ENCODE data around the gene LRRIQ4.

LRRIQ4 gene

GRCh38 chr3:169772897-169773816, 39.5 kb upstream of the LRRIQ4 start, which contains the start of gene MYNN:
Gene MYNN, plus strand, starts transcription at chr3:169773396. Its CDS starts 900 bp downstream, at chr3:169774296.
- Histone ChIP-seq H3K79me2 (ENCODE audit: insufficient read depth, low read depth) (peaks cover 26% of the 10 kb centered on the region), H3K27ac (peak within 1 kb of the TSS; percentile 89), H3K4me3 (IDR thresholded peaks at IDR 0.05; ENCODE audit: insufficient read depth, low read depth, low read length) (peak within 1 kb of the TSS; percentile 94), H3K4me2 (peak within 1 kb of the TSS; percentile 59), H3K27me3 (ENCODE audit: insufficient read depth, low read depth) (no peaks in the 10 kb centered on the region), H3K4me1 (ENCODE audit: low read depth, poor library complexity, severe bottlenecking) (peaks cover 21% of the 10 kb centered on the region), H2AFZ (ENCODE audit: low read depth) (peak within 1 kb of the TSS; percentile 86), H4K20me1 (ENCODE audit: insufficient read depth) (no peaks in the 10 kb centered on the region), H3K9ac (peak within 1 kb of the TSS; percentile 97), H3K36me3 (ENCODE audit: insufficient read depth) (no peaks in the 10 kb centered on the region)
- TF ChIP-seq CTCF (conservative IDR thresholded peaks at IDR 0.05; ENCODE audit: low read depth, low read length) = peak; percentile 44; the same call in 1 of the 2 replicates

DNA sequence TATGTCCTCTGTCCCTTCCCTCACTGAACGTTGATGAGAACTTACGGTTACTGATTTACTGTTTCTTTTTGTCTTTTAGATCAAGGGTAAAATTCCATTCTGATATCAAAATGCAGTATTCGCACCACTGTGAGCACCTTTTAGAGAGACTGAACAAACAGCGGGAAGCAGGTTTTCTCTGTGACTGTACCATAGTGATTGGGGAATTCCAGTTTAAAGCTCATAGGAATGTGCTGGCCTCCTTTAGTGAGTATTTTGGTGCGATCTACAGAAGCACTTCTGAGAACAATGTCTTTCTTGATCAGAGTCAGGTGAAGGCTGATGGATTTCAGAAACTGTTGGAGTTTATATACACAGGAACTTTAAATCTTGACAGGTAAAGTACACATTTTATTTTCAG, 38.5 kb upstream of the LRRIQ4 start:
- H3K4me1 ChIP-seq (ENCODE audit: low read depth, poor library complexity, severe bottlenecking) = peaks cover 21% of the 10 kb centered on the region
- peak overlapping the region; percentile 59 for H3K4me2 ChIP-seq
- peak overlapping the region; percentile 89 for H3K27ac ChIP-seq
- no peaks in the 10 kb centered on the region for H4K20me1 ChIP-seq (ENCODE audit: insufficient read depth)
- no peak overlapping the region for H3K4me3 ChIP-seq (IDR thresholded peaks at IDR 0.05; ENCODE audit: insufficient read depth, low read depth, low read length)
- no peak overlapping the region for H2AFZ ChIP-seq (ENCODE audit: low read depth)
- H3K36me3 ChIP-seq (ENCODE audit: insufficient read depth) = 0 out of 2 replicates have a peak, but pooled peaks cover 5% of the 10 kb centered on the region
- H3K79me2 ChIP-seq (ENCODE audit: insufficient read depth, low read depth) = peaks cover 26% of the 10 kb centered on the region
- TF ChIP-seq CTCF (conservative IDR thresholded peaks at IDR 0.05; ENCODE audit: low read depth, low read length) = no peak
- no peaks in the 10 kb centered on the region for H3K27me3 ChIP-seq (ENCODE audit: insufficient read depth, low read depth)
- H3K9ac ChIP-seq = peak overlapping the region; percentile 97; the same call in 1 of the 2 replicates

GRCh38 chr3:169777822-169778221, 34.8 kb upstream of the LRRIQ4 start:
- Histone ChIP-seq H3K36me3 (ENCODE audit: insufficient read depth) (peaks cover 12% of the 10 kb centered on the region; the same call in 1 of the 2 replicates), H3K4me1 (ENCODE audit: low read depth, poor library complexity, severe bottlenecking) (peaks cover 21% of the 10 kb centered on the region), H3K9ac (no peak overlapping the region), H3K79me2 (ENCODE audit: insufficient read depth, low read depth) (peaks cover 26% of the 10 kb centered on the region), H3K4me2 (no peak overlapping the region), H4K20me1 (ENCODE audit: insufficient read depth) (no peaks in the 10 kb centered on the region), H3K27me3 (ENCODE audit: insufficient read depth, low read depth) (no peaks in the 10 kb centered on the region), H2AFZ (ENCODE audit: low read depth) (no peak overlapping the region), H3K4me3 (IDR thresholded peaks at IDR 0.05; ENCODE audit: insufficient read depth, low read depth, low read length) (no peak overlapping the region), H3K27ac (no peak overlapping the region)
- no peak for TF ChIP-seq CTCF (conservative IDR thresholded peaks at IDR 0.05; ENCODE audit: low read depth, low read length)

- no peak for TF ChIP-seq CTCF (conservative IDR thresholded peaks at IDR 0.05; ENCODE audit: low read depth, low read length)
- Histone ChIP-seq H3K4me1 (ENCODE audit: low read depth, poor library complexity, severe bottlenecking) (peaks cover 4% of the 10 kb centered on the region), H3K36me3 (ENCODE audit: insufficient read depth) (peaks cover 15% of the 10 kb centered on the region; the same call in 1 of the 2 replicates), H2AFZ (ENCODE audit: low read depth) (no peak overlapping the region), H3K4me3 (IDR thresholded peaks at IDR 0.05; ENCODE audit: insufficient read depth, low read depth, low read length) (no peak overlapping the region), H3K27ac (no peak overlapping the region), H3K27me3 (ENCODE audit: insufficient read depth, low read depth) (no peaks in the 10 kb centered on the region), H3K4me2 (no peak overlapping the region), H3K79me2 (ENCODE audit: insufficient read depth, low read depth) (peaks cover 7% of the 10 kb centered on the region), H3K9ac (no peak overlapping the region), H4K20me1 (ENCODE audit: insufficient read depth) (no peaks in the 10 kb centered on the region)
These were observed 31.9 kb upstream of the LRRIQ4 start for GRCh38 chr3:169780742-169781141.
